Measurements from ENCODE around the gene CACNA2D1. TPM values are rescaled to one million over a fixed set of nuclear protein-coding genes. Genes with fewer than 3 reads are reported as not detected.

The CACNA2D1 gene
- total RNA-seq, 2 experiments from 2014 or later: not detected

GRCh38 chr7:82012453-82012852, 431.1 kb downstream of the CACNA2D1 start:
- Mint-ChIP-seq H3K4me1 (ENCODE audit: low read depth) (no peaks in the 10 kb centered on the region), H3K4me3 (no peak overlapping the region), H3K36me3 (ENCODE audit: low read depth) (no peaks in the 10 kb centered on the region), H3K27me3 (ENCODE audit: low read depth) (no peaks in the 10 kb centered on the region), H3K9me3 (no peaks in the 10 kb centered on the region), H3K27ac (no peak overlapping the region)
- CTCF ChIA-PET: no interaction called here
- intact Hi-C loops (cut with micrococcal nuclease): loop anchor here (10.0 kb wide), 1 partner anchor 528 kb away; no protein-coding TSS in a partner anchor
- no peak for DNase-seq

DNA sequence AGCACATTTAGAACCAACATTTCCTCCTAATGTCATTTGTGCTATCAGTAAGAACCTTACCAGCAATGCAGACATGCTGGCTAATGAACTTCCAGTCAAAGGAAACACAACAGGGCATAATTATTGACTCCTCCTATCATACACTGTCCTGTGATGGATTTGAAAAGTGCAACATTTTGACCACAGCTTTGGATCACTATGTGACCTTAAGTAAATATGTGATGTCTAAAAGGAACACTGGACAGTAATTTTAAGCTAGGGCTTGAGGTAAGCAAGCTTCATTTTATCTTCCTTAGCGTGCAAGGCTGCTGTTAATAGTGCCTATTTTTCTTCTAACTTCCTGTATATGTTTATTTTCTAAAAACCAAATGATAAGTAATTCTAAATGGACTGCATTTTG, 433.2 kb downstream of the CACNA2D1 start:
- Mint-ChIP-seq H3K36me3 (ENCODE audit: low read depth) (no peaks in the 10 kb centered on the region), H3K9me3 (no peaks in the 10 kb centered on the region), H3K27ac (no peak overlapping the region), H3K27me3 (ENCODE audit: low read depth) (no peaks in the 10 kb centered on the region), H3K4me3 (no peak overlapping the region), H3K4me1 (ENCODE audit: low read depth) (no peaks in the 10 kb centered on the region)
- intact Hi-C loops (cut with micrococcal nuclease): loop anchor here (10.0 kb wide), 1 partner anchor 526 kb away; no protein-coding TSS in a partner anchor
- CTCF ChIA-PET: no interaction called here
- no peak for DNase-seq

DNA sequence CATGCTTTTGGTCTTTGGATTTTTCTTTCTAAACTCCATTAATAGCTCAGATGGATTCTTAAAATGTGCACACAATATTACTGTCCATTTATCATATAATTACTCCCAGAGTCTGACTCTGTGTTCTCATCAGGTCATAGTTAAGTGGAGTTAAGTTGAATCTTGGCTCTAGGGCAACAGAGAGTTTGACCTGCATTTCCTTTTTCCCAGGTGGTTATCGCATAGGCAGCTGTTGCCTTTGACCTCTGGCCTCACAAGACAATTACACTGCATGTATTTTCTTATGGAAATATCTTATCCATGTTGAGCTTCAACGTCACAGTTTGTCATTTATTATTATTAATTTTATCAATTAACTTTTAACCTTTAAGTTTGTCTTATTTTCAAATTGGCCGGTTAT, 436.3 kb downstream of the CACNA2D1 start:
- no peak for DNase-seq
- no peak overlapping the region for H3K27ac Mint-ChIP-seq
- H3K4me3 Mint-ChIP-seq: no peak overlapping the region
- intact Hi-C loops (cut with micrococcal nuclease): no loop called here
- no peaks in the 10 kb centered on the region for H3K27me3 Mint-ChIP-seq (ENCODE audit: low read depth)
- CTCF ChIA-PET: no interaction called here
- no peaks in the 10 kb centered on the region for H3K4me1 Mint-ChIP-seq (ENCODE audit: low read depth)
- no peaks in the 10 kb centered on the region for H3K9me3 Mint-ChIP-seq
- H3K36me3 Mint-ChIP-seq (ENCODE audit: low read depth): no peaks in the 10 kb centered on the region

GRCh38 chr7:82005056-82005455, 438.5 kb downstream of the CACNA2D1 start:
- no peaks in the 10 kb centered on the region for H3K9me3 Mint-ChIP-seq
- no peaks in the 10 kb centered on the region for H3K27me3 Mint-ChIP-seq (ENCODE audit: low read depth)
- H3K4me1 Mint-ChIP-seq (ENCODE audit: low read depth): no peaks in the 10 kb centered on the region
- DNase-seq: no peak
- H3K27ac Mint-ChIP-seq: no peak overlapping the region
- intact Hi-C loops (cut with micrococcal nuclease): no loop called here
- no peak overlapping the region for H3K4me3 Mint-ChIP-seq
- CTCF ChIA-PET: no interaction called here
- H3K36me3 Mint-ChIP-seq (ENCODE audit: low read depth): no peaks in the 10 kb centered on the region

DNA sequence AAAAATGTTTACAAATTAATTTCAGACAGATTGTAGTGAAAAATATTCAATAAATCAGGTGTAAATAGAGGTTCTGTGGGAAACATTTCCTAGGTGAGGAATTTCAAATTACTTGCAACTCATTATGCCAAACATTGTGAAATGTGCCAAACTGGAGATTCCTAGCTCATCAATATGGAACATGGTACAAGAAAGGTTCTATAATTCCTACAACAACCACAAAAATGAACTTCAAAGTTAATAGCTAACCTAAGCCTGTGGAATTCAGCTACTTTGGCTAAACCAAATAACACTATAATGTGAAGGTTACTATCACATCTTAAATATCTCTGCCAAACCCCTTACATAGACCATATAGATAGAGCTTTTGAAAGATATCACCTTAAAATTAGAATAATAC, 450.4 kb downstream of the CACNA2D1 start:
- Mint-ChIP-seq H3K9me3 (no peaks in the 10 kb centered on the region), H3K4me1 (ENCODE audit: low read depth) (no peaks in the 10 kb centered on the region), H3K27me3 (ENCODE audit: low read depth) (no peaks in the 10 kb centered on the region), H3K4me3 (no peak overlapping the region), H3K27ac (no peak overlapping the region), H3K36me3 (ENCODE audit: low read depth) (no peaks in the 10 kb centered on the region)
- intact Hi-C loops (cut with micrococcal nuclease): no loop called here
- DNase-seq: no peak
- CTCF ChIA-PET: no interaction called here

GRCh38 chr7:81990395-81990794, 453.2 kb downstream of the CACNA2D1 start:
- intact Hi-C loops (cut with micrococcal nuclease): no loop called here
- Mint-ChIP-seq H3K4me3 (no peak overlapping the region), H3K9me3 (no peaks in the 10 kb centered on the region), H3K27ac (no peak overlapping the region), H3K4me1 (ENCODE audit: low read depth) (no peaks in the 10 kb centered on the region), H3K27me3 (ENCODE audit: low read depth) (no peaks in the 10 kb centered on the region), H3K36me3 (ENCODE audit: low read depth) (no peaks in the 10 kb centered on the region)
- no peak for DNase-seq
- CTCF ChIA-PET: interaction anchor here (0.7 kb wide), 1 partner anchor 21 kb away, joined by 3 read pairs; no protein-coding TSS in a partner anchor

- CTCF ChIA-PET: no interaction called here
- no peaks in the 10 kb centered on the region for H3K9me3 Mint-ChIP-seq
- no peaks in the 10 kb centered on the region for H3K27me3 Mint-ChIP-seq (ENCODE audit: low read depth)
- H3K27ac Mint-ChIP-seq: no peak overlapping the region
- H3K36me3 Mint-ChIP-seq (ENCODE audit: low read depth): no peaks in the 10 kb centered on the region
- no peaks in the 10 kb centered on the region for H3K4me1 Mint-ChIP-seq (ENCODE audit: low read depth)
- no peak for DNase-seq
- intact Hi-C loops (cut with micrococcal nuclease): no loop called here
- no peak overlapping the region for H3K4me3 Mint-ChIP-seq
Measured at GRCh38 chr7:81986723-81987470, 456.7 kb downstream of the CACNA2D1 start.

DNA sequence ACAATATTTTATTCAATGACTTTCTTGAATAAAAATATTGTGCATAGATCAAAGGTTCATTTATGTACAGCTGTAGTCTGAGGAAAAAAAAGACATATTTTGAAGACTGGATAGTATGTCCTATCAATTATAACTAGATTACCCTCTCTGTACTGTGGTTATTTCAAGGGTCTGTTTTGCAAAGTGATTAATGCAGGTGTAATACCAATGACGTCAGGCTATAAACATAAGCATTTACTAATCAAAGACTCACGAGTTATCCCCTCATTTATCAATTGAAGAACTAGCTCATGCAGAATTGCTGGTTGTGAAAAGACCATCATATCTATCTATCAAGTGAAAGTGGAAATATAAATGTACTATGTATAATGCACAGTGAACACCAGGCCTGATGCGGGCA, 460.2 kb downstream of the CACNA2D1 start:
- CTCF ChIA-PET: no interaction called here
- Mint-ChIP-seq H3K9me3 (peaks cover 2% of the 10 kb centered on the region), H3K4me3 (no peak overlapping the region), H3K36me3 (ENCODE audit: low read depth) (no peaks in the 10 kb centered on the region), H3K4me1 (ENCODE audit: low read depth) (no peaks in the 10 kb centered on the region), H3K27ac (no peak overlapping the region), H3K27me3 (ENCODE audit: low read depth) (no peaks in the 10 kb centered on the region)
- DNase-seq: no peak
- intact Hi-C loops (cut with micrococcal nuclease): no loop called here

DNA sequence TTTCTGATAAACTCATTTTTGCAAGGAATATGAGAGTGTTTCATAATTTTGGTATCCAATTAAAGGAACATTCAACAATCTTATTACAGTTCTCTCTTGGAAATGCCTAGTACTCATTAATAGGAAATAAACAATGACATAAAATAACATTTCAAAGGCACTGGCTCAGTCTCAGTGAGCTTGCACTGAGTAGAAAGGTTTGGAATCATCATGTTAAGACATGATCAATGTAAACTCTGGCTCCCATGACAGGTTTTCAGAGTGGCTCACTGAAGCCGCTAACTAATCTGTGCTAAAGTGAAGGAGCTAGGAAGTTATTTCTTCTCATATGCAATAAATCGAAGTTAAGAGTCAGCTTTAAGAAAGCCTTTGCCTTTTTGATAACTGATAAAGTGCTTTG, 470.5 kb downstream of the CACNA2D1 start:
- CTCF ChIA-PET: no interaction called here
- DNase-seq: no peak
- H3K27ac Mint-ChIP-seq: no peak overlapping the region
- intact Hi-C loops (cut with micrococcal nuclease): no loop called here
- no peak overlapping the region for H3K4me3 Mint-ChIP-seq
- H3K36me3 Mint-ChIP-seq (ENCODE audit: low read depth): no peaks in the 10 kb centered on the region
- peaks cover 3% of the 10 kb centered on the region for H3K9me3 Mint-ChIP-seq
- no peaks in the 10 kb centered on the region for H3K4me1 Mint-ChIP-seq (ENCODE audit: low read depth)
- no peaks in the 10 kb centered on the region for H3K27me3 Mint-ChIP-seq (ENCODE audit: low read depth)

- no peak overlapping the region for H3K27ac Mint-ChIP-seq
Measured at GRCh38 chr7:81960026-81960425, 483.6 kb downstream of the CACNA2D1 start.

GRCh38 chr7:81957517-81957916, 486.1 kb downstream of the CACNA2D1 start:
- no peaks in the 10 kb centered on the region for H3K4me1 Mint-ChIP-seq (ENCODE audit: low read depth)
- intact Hi-C loops (cut with micrococcal nuclease): loop anchor here (5.0 kb wide), 2 partner anchors 455 to 475 kb away; no protein-coding TSS in a partner anchor
- no peak overlapping the region for H3K4me3 Mint-ChIP-seq
- H3K27me3 Mint-ChIP-seq (ENCODE audit: low read depth): no peaks in the 10 kb centered on the region
- no peaks in the 10 kb centered on the region for H3K9me3 Mint-ChIP-seq
- CTCF ChIA-PET: no interaction called here
- DNase-seq: no peak
- H3K27ac Mint-ChIP-seq: no peak overlapping the region
- no peaks in the 10 kb centered on the region for H3K36me3 Mint-ChIP-seq (ENCODE audit: low read depth)

More at GRCh38 chr7:81960026-81960425, 483.6 kb downstream of the CACNA2D1 start:
- H3K9me3 Mint-ChIP-seq: no peaks in the 10 kb centered on the region
- no peaks in the 10 kb centered on the region for H3K27me3 Mint-ChIP-seq (ENCODE audit: low read depth)
- CTCF ChIA-PET: no interaction called here
- no peaks in the 10 kb centered on the region for H3K4me1 Mint-ChIP-seq (ENCODE audit: low read depth)
- no peak for DNase-seq
- no peak overlapping the region for H3K4me3 Mint-ChIP-seq
- intact Hi-C loops (cut with micrococcal nuclease): no loop called here
- no peaks in the 10 kb centered on the region for H3K36me3 Mint-ChIP-seq (ENCODE audit: low read depth)

DNA sequence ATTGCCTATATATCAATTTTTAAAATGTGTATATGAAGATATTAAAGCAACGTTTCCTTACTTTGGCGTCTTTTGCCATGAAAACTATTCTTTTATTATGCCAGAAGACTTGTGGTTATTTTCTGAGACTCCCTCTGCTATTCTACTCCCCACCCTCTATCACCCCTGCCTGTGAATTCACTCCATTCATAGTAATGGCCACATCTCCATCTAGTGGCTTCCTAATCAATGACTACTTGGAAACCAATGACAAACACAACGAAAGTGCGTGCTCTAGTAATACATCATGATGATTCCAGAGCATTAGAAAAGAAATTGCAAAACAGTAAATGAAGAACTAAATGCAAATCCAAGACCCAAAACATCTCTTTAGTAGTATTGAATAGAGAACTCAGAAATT, 487.1 kb downstream of the CACNA2D1 start:
- no peak for DNase-seq
- no peaks in the 10 kb centered on the region for H3K27me3 Mint-ChIP-seq (ENCODE audit: low read depth)
- no peak overlapping the region for H3K4me3 Mint-ChIP-seq
- H3K9me3 Mint-ChIP-seq: no peaks in the 10 kb centered on the region
- no peak overlapping the region for H3K27ac Mint-ChIP-seq
- H3K4me1 Mint-ChIP-seq (ENCODE audit: low read depth): no peaks in the 10 kb centered on the region
- intact Hi-C loops (cut with micrococcal nuclease): loop anchor here (5.0 kb wide), 2 partner anchors 454 to 474 kb away; no protein-coding TSS in a partner anchor
- no peaks in the 10 kb centered on the region for H3K36me3 Mint-ChIP-seq (ENCODE audit: low read depth)
- CTCF ChIA-PET: no interaction called here

- intact Hi-C loops (cut with micrococcal nuclease): no loop called here
- no peak overlapping the region for H3K27ac Mint-ChIP-seq
- no peak for DNase-seq
- CTCF ChIA-PET: no interaction called here
- H3K4me3 Mint-ChIP-seq: no peak overlapping the region
- no peaks in the 10 kb centered on the region for H3K36me3 Mint-ChIP-seq (ENCODE audit: low read depth)
- no peaks in the 10 kb centered on the region for H3K9me3 Mint-ChIP-seq
- H3K27me3 Mint-ChIP-seq (ENCODE audit: low read depth): no peaks in the 10 kb centered on the region
- H3K4me1 Mint-ChIP-seq (ENCODE audit: low read depth): no peaks in the 10 kb centered on the region
Measured at GRCh38 chr7:81949306-81949705, 494.3 kb downstream of the CACNA2D1 start.
